ENCODE data around the gene FAM187B.

The FAM187B gene

GRCh38 chr19:35208121-35208520, 20.4 kb downstream of the FAM187B start:
- DNase-seq (ENCODE audit: low read depth), result no peak
- H3K4me3 ChIP-seq (ENCODE audit: low read depth, low read length), result no peak overlapping the region
- TF ChIP-seq CTCF (IDR thresholded peaks at IDR 0.05; ENCODE audit: insufficient read depth, low read depth, low read length, missing control alignments), result no peak

GRCh38 chr19:35207391-35207871, 21.1 kb downstream of the FAM187B start:
- no peak for TF ChIP-seq CTCF (IDR thresholded peaks at IDR 0.05; ENCODE audit: insufficient read depth, low read depth, low read length, missing control alignments)
- no peak overlapping the region for H3K4me3 ChIP-seq (ENCODE audit: low read depth, low read length)
- DNase-seq (ENCODE audit: low read depth), result no peak

GRCh38 chr19:35206855-35207254, 21.7 kb downstream of the FAM187B start:
- H3K4me3 ChIP-seq (ENCODE audit: low read depth, low read length), result no peak overlapping the region
- no peak for DNase-seq (ENCODE audit: low read depth)
- no peak for TF ChIP-seq CTCF (IDR thresholded peaks at IDR 0.05; ENCODE audit: insufficient read depth, low read depth, low read length, missing control alignments)

GRCh38 chr19:35206379-35206778, 22.2 kb downstream of the FAM187B start:
- TF ChIP-seq CTCF (IDR thresholded peaks at IDR 0.05; ENCODE audit: insufficient read depth, low read depth, low read length, missing control alignments), result no peak
- peak; percentile 80 for DNase-seq (ENCODE audit: low read depth)
- peak overlapping the region; percentile 3; the same call in 1 of the 2 replicates for H3K4me3 ChIP-seq (ENCODE audit: low read depth, low read length)

- no peak for TF ChIP-seq CTCF (IDR thresholded peaks at IDR 0.05; ENCODE audit: insufficient read depth, low read depth, low read length, missing control alignments)
- peak overlapping the region; percentile 3; the same call in 1 of the 2 replicates for H3K4me3 ChIP-seq (ENCODE audit: low read depth, low read length)
- peak; percentile 31 for DNase-seq (ENCODE audit: low read depth)
These were observed 22.7 kb downstream of the FAM187B start for GRCh38 chr19:35205733-35206323.

- TF ChIP-seq CTCF (IDR thresholded peaks at IDR 0.05; ENCODE audit: insufficient read depth, low read depth, low read length, missing control alignments), result no peak
- no peak overlapping the region for H3K4me3 ChIP-seq (ENCODE audit: low read depth, low read length)
These were observed 23.5 kb downstream of the FAM187B start for GRCh38 chr19:35204799-35205732.

More at GRCh38 chr19:35204799-35205732, 23.5 kb downstream of the FAM187B start:
- peak; percentile 90 for DNase-seq (ENCODE audit: low read depth)

Data from GM12865 (cell line).